KOPT-K1 (cell line): ENCODE results near the gene TSPAN17.

Source experiments
- H3K27ac ChIP-seq: fragments of 200-600 bp; sonication (generic); 2 replicates; pipeline ENCODE4 v1.5.1; 2016; ENCODE audit warnings: antibody characterized with exemption, mild to moderate bottlenecking, low read depth, low read length; ENCODE audit not compliant: poor library complexity, severe bottlenecking
- H3K36me3 ChIP-seq: fragments of 200-600 bp; sonication (generic); 2 replicates; pipeline ENCODE4 v1.5.1; 2017; ENCODE audit warnings: antibody characterized with exemption, mild to moderate bottlenecking, low read length, moderate library complexity; ENCODE audit not compliant: insufficient read depth
- H3K9me3 ChIP-seq: fragments of 200-600 bp; sonication (generic); 2 replicates; pipeline ENCODE4 v1.5.1; 2017; ENCODE audit warnings: antibody characterized with exemption, low read length, mild to moderate bottlenecking; ENCODE audit not compliant: insufficient read depth, poor library complexity, severe bottlenecking

Gene TSPAN17

GRCh38 chr5:176671890-176672747 lies 24.8 kb downstream of the TSPAN17 start:
- no peak overlapping the region for H3K27ac ChIP-seq
- no peaks in the 10 kb centered on the region for H3K36me3 ChIP-seq
- H3K9me3 ChIP-seq: no peaks in the 10 kb centered on the region

- H3K36me3 ChIP-seq: no peaks in the 10 kb centered on the region
- no peak overlapping the region for H3K27ac ChIP-seq
- no peaks in the 10 kb centered on the region for H3K9me3 ChIP-seq
Observed at GRCh38 chr5:176673651-176674583, 26.6 kb downstream of the TSPAN17 start.

GRCh38 chr5:176674799-176675198 lies 27.5 kb downstream of the TSPAN17 start:
- H3K9me3 ChIP-seq: no peaks in the 10 kb centered on the region
- H3K27ac ChIP-seq: no peak overlapping the region
- H3K36me3 ChIP-seq: no peaks in the 10 kb centered on the region

- no peaks in the 10 kb centered on the region for H3K36me3 ChIP-seq
- no peak overlapping the region for H3K27ac ChIP-seq
- no peaks in the 10 kb centered on the region for H3K9me3 ChIP-seq
Observed at GRCh38 chr5:176675676-176676360, 28.5 kb downstream of the TSPAN17 start.

- H3K36me3 ChIP-seq: no peaks in the 10 kb centered on the region
- no peak overlapping the region for H3K27ac ChIP-seq
- H3K9me3 ChIP-seq: no peaks in the 10 kb centered on the region
Observed at GRCh38 chr5:176676361-176676824, 29.1 kb downstream of the TSPAN17 start.

GRCh38 chr5:176677209-176677939 lies 30.1 kb downstream of the TSPAN17 start:
- Histone ChIP-seq H3K9me3 (no peaks in the 10 kb centered on the region), H3K27ac (no peak overlapping the region), H3K36me3 (no peaks in the 10 kb centered on the region)

- H3K9me3 ChIP-seq: no peaks in the 10 kb centered on the region
- no peak overlapping the region for H3K27ac ChIP-seq
- no peaks in the 10 kb centered on the region for H3K36me3 ChIP-seq
Observed at GRCh38 chr5:176678584-176678983, 31.3 kb downstream of the TSPAN17 start.

GRCh38 chr5:176679365-176680225 lies 32.3 kb downstream of the TSPAN17 start:
- Histone ChIP-seq H3K9me3 (peaks cover under 1% of the 10 kb centered on the region), H3K27ac (no peak overlapping the region), H3K36me3 (no peaks in the 10 kb centered on the region)

- H3K36me3 ChIP-seq: no peaks in the 10 kb centered on the region
- peaks cover 6% of the 10 kb centered on the region for H3K9me3 ChIP-seq
- no peak overlapping the region for H3K27ac ChIP-seq
Observed at GRCh38 chr5:176680226-176680563, 32.9 kb downstream of the TSPAN17 start.

- H3K9me3 ChIP-seq: peaks cover 13% of the 10 kb centered on the region
Observed at GRCh38 chr5:176682016-176682531, 34.8 kb downstream of the TSPAN17 start.

GRCh38 chr5:176685010-176685409 lies 37.7 kb downstream of the TSPAN17 start:
- Histone ChIP-seq H3K27ac (no peak overlapping the region), H3K9me3 (peaks cover 38% of the 10 kb centered on the region), H3K36me3 (no peaks in the 10 kb centered on the region)

More at GRCh38 chr5:176682016-176682531, 34.8 kb downstream of the TSPAN17 start:
- Histone ChIP-seq H3K27ac (no peak overlapping the region), H3K36me3 (no peaks in the 10 kb centered on the region)

GRCh38 chr5:176687247-176687646 lies 40.0 kb downstream of the TSPAN17 start:
- Histone ChIP-seq H3K9me3 (peaks cover 42% of the 10 kb centered on the region), H3K27ac (no peak overlapping the region), H3K36me3 (no peaks in the 10 kb centered on the region)

- Histone ChIP-seq H3K27ac (no peak overlapping the region), H3K36me3 (no peaks in the 10 kb centered on the region), H3K9me3 (peaks cover 42% of the 10 kb centered on the region)
Observed at GRCh38 chr5:176687881-176688280, 40.6 kb downstream of the TSPAN17 start.
